Activated CD8-positive, alpha-beta memory T cell treated with anti-CD3 and anti-CD28 coated beads, Interleukin-2, amount 50 U/mL, for 1 hour (primary cell): ENCODE measurements around the gene PGM2L1.

ENCODE experiments used
- DNase-seq: peaks from one replicate; pipeline ENCODE4 v3.0.0-alpha.2; 2020; ENCODE audit errors: extremely low read depth

The PGM2L1 gene

DNA sequence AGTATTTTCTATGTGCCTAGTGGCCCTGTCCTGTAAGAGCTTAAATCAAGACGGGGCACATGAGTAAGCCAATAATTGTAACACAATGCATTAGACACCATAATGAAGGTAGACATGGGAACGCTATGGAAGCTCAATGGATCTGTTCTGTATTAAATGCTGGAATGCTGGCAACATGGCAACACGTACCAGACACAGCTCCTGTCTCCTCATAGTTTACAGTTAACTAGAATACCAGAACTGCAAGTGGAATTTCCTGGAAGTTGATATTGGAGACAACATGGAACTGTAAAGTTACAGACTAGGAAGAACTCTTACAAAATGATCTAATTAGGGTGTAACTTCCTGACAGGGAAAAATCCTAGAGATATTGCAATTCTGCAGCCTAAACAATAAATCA, 99.2 kb downstream of the PGM2L1 start:
- DNase-seq, result no peak

DNA sequence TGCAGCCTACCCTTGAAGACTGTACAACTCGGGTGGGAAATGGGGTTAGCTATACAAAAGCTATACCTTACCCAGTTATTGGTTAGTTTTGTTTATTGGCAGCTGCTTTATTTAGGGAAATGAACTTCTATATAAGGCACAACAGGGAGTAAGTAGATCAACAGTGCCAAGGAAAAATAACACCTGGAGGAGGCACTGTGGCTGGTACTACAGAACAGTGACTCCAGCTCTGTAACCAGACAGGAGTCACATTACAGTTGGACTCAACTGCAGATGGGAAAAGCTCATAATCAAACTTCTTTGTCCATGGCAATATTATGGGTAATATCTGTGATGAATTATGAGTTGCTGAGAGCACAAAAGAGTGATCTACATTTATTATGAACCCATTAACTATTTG, 100.7 kb downstream of the PGM2L1 start:
- no peak for DNase-seq

DNA sequence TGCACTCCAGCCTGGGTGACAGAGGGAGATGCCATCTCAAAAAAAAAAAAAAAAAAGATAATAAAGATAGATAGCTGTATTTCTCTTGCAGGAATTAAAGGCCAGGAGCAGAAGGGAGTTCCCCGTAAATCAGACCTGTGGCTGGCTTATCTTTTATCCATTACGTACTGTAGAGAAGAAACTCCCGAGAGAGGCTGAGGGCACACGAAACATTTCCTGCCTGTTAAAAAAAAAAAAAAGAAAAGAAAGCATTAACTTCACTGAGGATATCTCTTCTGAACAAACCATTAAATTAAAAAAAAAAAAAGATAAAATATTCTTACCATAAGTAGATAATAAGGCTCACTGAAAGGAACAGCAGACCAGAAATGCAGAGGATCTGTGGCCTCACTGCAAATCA, 109.3 kb downstream of the PGM2L1 start:
- DNase-seq, result no peak

DNA sequence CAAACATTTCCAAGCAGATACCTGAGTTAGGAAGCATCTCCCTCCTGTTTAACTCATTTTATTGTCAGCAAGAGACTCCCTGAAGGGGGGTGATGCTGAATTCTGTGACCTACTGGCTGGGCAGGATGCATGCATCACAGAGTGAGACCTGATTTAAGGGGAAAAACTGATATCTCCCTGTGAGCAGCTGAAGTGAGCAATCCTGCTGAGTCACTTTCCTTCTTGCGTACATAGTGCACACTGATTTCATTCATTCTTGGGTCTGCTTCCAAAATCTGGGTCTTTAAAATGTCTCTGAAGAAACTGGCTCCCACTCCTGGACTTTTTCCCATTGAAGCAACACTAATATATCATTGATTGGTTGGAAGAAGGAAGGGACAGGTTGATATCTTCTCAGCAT, 110.1 kb downstream of the PGM2L1 start:
- DNase-seq, result no peak

DNA sequence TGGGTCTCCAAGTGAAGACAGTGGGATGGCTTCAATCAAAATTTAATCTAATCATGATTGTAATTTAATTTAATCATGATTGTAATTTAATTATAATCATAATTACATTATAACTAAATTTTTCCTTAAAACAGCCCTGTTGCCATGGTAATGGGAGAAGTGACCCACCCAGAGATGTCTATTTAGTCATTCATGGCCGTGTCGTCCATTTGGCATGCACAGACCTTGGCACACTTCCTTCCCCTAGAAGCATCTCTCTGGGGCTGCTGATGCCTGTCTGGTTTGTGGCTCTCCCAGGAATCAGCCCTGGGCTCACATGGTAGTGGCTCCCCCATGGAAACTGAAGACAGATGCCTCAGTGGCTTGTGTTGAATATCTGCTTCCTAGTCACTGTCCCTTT, 113.8 kb downstream of the PGM2L1 start:
- no peak for DNase-seq

DNA sequence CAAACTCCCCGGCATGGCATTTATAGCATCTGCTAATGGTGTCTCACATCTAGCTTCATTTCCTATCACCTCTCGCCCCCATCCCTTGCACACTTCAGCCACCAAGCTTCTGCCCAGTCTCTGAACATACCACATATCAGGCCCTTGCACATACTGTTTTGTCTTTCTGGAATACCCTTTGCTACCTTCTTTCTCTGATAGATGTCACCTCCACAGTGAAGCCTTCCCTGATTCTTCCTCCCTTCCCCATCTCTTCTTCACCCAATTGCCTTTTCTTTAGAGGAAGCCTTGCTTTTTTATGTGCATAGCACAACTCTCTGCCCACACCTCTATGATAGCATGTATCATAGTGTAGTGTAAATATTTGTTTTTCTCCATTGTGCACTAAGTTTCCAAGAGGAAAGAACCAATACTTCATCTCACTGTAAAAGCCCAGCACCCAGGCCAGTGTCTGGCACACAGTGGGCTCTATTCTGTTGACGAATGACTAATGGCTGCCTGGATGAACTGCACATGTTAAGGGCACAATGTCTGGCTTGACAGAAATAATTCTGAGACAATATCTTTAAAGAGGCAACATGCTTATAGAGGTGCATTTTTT, 114.6 kb downstream of the PGM2L1 start:
- DNase-seq, result no peak

DNA sequence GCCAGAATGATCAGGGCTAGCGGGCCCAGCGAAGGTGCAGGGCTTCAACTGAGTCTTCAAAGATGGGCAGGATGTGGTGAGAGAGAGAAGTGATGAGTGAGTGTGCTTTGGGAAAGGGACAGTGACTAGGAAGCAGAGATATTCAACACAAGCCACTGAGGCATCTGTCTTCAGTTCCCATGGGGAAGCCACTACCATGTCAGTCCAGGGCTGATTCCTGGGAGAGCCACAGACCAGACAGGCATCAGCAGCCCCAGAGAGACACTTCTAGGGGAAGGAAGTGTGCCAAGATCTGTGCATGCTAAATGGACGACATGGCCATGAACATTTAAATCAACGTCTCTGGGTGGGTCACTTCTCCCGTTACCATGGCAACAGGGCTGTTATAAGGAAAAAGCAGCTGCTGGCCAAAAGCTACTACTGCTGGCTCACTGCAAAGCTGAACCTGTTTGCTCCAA, 115.3 kb downstream of the PGM2L1 start:
- no peak for DNase-seq

DNA sequence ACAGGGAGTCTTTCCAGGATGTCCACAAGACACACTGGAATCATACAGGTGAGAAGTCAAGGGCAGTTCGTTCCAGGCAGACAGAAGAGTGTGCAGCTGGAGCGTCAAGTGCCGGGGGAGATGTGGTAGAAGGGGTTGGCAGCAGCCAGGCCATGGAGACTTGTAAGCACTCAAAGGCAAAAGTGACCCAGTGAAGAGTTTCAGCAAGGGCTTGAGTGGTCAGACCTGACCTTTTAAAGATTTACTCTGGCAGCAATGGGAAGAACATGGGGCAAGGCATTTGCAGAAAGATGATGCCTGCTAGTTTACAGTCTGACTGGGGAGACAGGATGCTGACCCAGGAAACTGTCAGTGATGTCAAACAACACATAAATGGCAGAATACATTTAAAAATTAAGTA, 115.8 kb downstream of the PGM2L1 start:
- DNase-seq, result no peak

DNA sequence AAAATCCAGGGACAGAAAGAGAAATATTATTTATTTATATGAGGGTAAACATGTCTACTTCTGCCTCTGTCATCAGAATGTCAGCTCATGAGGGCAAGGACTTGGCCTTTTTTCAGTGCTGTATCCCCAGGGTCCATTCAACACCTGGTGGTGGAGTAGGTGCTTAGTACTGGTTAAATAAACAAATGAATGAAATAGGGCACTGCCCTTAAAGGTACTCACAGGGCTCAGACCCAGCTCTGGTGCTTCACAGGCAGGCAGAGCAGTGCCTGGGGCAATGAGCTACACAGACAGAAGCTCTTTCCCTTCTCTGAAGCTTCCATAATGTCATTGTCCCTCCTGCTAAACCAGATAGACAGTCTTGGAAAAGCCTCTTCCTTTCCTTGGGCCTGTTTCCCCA, 117.7 kb downstream of the PGM2L1 start:
- DNase-seq, result no peak
